HL-60 (cell line): Measurements from ENCODE around the gene MAPK8IP2.

Experiments
- GABPA ChIP-seq: IDR thresholded peaks from 2 replicates; pipeline ENCODE4 v1.6.1; 2012; ENCODE audit warnings: low read depth
- POLR2AphosphoS5 ChIP-seq: IDR thresholded peaks from 2 replicates; pipeline ENCODE4 v1.6.1; 2012; ENCODE audit warnings: low read depth
- TF ChIP-seq, protein P1 (sequence below): IDR thresholded peaks from one replicate; pipeline ENCODE4 v1.5.1; 2011; ENCODE audit warnings: low read length, control low read depth, inconsistent platforms; ENCODE audit not compliant: insufficient read depth
- TF ChIP-seq, protein P2 (sequence below): IDR thresholded peaks from 2 replicates; pipeline ENCODE4 v1.6.1; 2012; ENCODE audit warnings: low read depth; ENCODE audit not compliant: insufficient replicate concordance

DNA sequence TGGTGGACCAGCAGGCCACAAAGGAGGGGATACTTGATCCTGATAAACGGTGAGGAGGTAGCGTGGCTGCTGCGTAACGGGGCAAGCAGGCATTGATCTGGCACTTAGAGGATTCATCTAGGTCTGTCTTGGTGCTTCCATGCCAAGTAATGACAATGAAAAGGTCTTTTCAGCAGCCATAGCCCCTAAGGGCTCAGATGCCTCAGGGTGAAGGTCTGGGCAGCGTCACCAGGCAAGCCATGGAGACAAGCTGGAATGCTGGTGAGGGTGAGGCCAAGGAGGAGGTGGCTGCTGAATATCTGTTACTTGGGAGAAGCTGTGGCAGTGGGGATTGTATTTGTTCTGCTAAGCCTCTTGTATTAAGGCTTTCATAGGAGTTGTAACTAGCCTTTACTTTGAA, 13.2 kb upstream of the MAPK8IP2 start:
- TF ChIP-seq, protein P1, sequence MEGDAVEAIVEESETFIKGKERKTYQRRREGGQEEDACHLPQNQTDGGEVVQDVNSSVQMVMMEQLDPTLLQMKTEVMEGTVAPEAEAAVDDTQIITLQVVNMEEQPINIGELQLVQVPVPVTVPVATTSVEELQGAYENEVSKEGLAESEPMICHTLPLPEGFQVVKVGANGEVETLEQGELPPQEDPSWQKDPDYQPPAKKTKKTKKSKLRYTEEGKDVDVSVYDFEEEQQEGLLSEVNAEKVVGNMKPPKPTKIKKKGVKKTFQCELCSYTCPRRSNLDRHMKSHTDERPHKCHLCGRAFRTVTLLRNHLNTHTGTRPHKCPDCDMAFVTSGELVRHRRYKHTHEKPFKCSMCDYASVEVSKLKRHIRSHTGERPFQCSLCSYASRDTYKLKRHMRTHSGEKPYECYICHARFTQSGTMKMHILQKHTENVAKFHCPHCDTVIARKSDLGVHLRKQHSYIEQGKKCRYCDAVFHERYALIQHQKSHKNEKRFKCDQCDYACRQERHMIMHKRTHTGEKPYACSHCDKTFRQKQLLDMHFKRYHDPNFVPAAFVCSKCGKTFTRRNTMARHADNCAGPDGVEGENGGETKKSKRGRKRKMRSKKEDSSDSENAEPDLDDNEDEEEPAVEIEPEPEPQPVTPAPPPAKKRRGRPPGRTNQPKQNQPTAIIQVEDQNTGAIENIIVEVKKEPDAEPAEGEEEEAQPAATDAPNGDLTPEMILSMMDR = no peak
- no peak for TF ChIP-seq POLR2AphosphoS5
- no peak for TF ChIP-seq GABPA
- TF ChIP-seq, protein P2, sequence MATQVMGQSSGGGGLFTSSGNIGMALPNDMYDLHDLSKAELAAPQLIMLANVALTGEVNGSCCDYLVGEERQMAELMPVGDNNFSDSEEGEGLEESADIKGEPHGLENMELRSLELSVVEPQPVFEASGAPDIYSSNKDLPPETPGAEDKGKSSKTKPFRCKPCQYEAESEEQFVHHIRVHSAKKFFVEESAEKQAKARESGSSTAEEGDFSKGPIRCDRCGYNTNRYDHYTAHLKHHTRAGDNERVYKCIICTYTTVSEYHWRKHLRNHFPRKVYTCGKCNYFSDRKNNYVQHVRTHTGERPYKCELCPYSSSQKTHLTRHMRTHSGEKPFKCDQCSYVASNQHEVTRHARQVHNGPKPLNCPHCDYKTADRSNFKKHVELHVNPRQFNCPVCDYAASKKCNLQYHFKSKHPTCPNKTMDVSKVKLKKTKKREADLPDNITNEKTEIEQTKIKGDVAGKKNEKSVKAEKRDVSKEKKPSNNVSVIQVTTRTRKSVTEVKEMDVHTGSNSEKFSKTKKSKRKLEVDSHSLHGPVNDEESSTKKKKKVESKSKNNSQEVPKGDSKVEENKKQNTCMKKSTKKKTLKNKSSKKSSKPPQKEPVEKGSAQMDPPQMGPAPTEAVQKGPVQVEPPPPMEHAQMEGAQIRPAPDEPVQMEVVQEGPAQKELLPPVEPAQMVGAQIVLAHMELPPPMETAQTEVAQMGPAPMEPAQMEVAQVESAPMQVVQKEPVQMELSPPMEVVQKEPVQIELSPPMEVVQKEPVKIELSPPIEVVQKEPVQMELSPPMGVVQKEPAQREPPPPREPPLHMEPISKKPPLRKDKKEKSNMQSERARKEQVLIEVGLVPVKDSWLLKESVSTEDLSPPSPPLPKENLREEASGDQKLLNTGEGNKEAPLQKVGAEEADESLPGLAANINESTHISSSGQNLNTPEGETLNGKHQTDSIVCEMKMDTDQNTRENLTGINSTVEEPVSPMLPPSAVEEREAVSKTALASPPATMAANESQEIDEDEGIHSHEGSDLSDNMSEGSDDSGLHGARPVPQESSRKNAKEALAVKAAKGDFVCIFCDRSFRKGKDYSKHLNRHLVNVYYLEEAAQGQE = no peak
